ENCODE measurements around the gene APOB. TPM values are rescaled to one million over a fixed set of nuclear protein-coding genes. Genes with fewer than 3 reads are reported as not detected.

The APOB gene
- total RNA-seq, 1 experiment from 2014 or later: 1.5 TPM

GRCh38 chr2:21008790-21009661, 34.8 kb downstream of the APOB start:
- peaks cover 8% of the 10 kb centered on the region for H3K27me3 Mint-ChIP-seq (ENCODE audit: low read depth)
- H3K36me3 Mint-ChIP-seq: no peaks in the 10 kb centered on the region
- DNase-seq (ENCODE audit: low spot score): no peak

More at GRCh38 chr2:21008790-21009661, 34.8 kb downstream of the APOB start:
- H3K4me1 Mint-ChIP-seq: no peaks in the 10 kb centered on the region
- ATAC-seq: no peak
- ChIA-PET CTCF (no interaction called here), POLR2A (no interaction called here)
- H3K9me3 Mint-ChIP-seq: peaks cover 18% of the 10 kb centered on the region
- TF ChIP-seq, protein P1, sequence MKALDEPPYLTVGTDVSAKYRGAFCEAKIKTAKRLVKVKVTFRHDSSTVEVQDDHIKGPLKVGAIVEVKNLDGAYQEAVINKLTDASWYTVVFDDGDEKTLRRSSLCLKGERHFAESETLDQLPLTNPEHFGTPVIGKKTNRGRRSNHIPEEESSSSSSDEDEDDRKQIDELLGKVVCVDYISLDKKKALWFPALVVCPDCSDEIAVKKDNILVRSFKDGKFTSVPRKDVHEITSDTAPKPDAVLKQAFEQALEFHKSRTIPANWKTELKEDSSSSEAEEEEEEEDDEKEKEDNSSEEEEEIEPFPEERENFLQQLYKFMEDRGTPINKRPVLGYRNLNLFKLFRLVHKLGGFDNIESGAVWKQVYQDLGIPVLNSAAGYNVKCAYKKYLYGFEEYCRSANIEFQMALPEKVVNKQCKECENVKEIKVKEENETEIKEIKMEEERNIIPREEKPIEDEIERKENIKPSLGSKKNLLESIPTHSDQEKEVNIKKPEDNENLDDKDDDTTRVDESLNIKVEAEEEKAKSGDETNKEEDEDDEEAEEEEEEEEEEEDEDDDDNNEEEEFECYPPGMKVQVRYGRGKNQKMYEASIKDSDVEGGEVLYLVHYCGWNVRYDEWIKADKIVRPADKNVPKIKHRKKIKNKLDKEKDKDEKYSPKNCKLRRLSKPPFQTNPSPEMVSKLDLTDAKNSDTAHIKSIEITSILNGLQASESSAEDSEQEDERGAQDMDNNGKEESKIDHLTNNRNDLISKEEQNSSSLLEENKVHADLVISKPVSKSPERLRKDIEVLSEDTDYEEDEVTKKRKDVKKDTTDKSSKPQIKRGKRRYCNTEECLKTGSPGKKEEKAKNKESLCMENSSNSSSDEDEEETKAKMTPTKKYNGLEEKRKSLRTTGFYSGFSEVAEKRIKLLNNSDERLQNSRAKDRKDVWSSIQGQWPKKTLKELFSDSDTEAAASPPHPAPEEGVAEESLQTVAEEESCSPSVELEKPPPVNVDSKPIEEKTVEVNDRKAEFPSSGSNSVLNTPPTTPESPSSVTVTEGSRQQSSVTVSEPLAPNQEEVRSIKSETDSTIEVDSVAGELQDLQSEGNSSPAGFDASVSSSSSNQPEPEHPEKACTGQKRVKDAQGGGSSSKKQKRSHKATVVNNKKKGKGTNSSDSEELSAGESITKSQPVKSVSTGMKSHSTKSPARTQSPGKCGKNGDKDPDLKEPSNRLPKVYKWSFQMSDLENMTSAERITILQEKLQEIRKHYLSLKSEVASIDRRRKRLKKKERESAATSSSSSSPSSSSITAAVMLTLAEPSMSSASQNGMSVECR (CRISPR knock-in tag; IDR thresholded peaks at IDR 0.05; ENCODE audit: borderline replicate concordance): no peak
- TF ChIP-seq MYBL2 (CRISPR knock-in tag; IDR thresholded peaks at IDR 0.05) (no peak), GABPB1 (CRISPR knock-in tag; IDR thresholded peaks at IDR 0.05) (no peak), FOXP4 (CRISPR knock-in tag; IDR thresholded peaks at IDR 0.05) (no peak), SMAD4 (CRISPR knock-in tag; IDR thresholded peaks at IDR 0.05) (no peak), ZNF532 (CRISPR knock-in tag; IDR thresholded peaks at IDR 0.05; ENCODE audit: borderline replicate concordance) (no peak), E2F5 (CRISPR knock-in tag; IDR thresholded peaks at IDR 0.05) (no peak), ZNF423 (CRISPR knock-in tag; IDR thresholded peaks at IDR 0.05) (no peak), MXD4 (CRISPR knock-in tag; IDR thresholded peaks at IDR 0.05; ENCODE audit: borderline replicate concordance) (no peak), GRHL2 (CRISPR knock-in tag; IDR thresholded peaks at IDR 0.05; ENCODE audit: insufficient replicate concordance, severe bottlenecking) (no peak), JUN (CRISPR knock-in tag; IDR thresholded peaks at IDR 0.05) (no peak), FOXP1 (CRISPR knock-in tag; IDR thresholded peaks at IDR 0.05; ENCODE audit: borderline replicate concordance) (no peak)
- no peak overlapping the region for H3K27ac Mint-ChIP-seq
- H3K4me3 Mint-ChIP-seq: no peak overlapping the region
